ENCODE results near the gene SPEN. TPM values are rescaled to one million over a fixed set of nuclear protein-coding genes. Genes with fewer than 3 reads are reported as not detected.

The SPEN gene
- total and polyA plus RNA-seq, 2 of the 13 experiments (the other 11 are each of a cell fraction or from before 2014, with no cell fraction given) = 4.8 to 14.0 TPM

DNA sequence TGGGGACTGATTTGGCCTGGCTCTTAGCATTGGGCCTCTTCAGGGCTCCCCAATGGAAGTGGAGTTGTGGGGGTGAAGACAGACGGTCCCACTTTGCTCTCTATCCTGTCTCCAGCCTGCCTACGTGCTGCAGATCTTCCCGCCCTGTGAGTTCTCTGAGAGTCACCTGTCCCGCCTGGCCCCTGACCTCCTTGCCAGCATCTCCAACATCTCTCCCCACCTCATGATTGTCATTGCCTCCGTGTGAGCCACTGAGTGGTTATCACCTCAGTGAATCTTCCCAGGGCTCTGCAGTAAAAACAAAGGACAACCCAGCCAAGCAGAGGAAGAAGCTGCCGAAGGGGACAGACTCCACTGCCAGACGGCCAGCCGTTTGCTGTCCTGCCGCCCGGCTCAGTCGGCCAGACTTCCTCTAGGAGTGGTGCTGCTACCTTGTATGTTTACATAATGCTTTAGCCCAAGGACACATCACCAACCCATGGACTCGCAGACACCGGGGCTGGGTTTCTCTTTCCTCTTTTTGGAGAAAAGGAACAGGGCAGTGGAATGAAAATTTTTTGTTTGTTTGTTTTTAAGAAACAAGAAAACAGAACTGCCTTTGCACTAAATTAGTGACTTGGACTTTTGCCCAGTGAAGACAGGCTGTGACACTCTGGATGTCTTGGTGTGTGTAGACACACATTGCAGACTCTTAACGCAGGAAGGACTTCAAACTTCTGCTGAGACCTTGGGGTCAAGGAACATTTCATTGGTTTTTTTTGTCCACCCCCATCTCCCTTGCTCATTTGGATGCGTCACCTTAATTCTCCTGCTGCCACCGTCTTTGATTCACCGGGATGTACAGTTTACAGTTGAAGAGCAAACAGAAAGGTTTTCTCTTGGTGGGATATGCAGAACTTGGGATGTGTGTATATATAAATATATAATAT is 91.9 kb downstream of the SPEN start (continued):
- no peak for TF ChIP-seq ZHX2 (IDR thresholded peaks at IDR 0.05; ENCODE audit: low read depth)
- no peak for TF ChIP-seq ZHX2 (CRISPR knock-in tag; IDR thresholded peaks at IDR 0.05; ENCODE audit: borderline replicate concordance)
- peak; percentile 89 for TF ChIP-seq SKIL (CRISPR knock-in tag; IDR thresholded peaks at IDR 0.05; ENCODE audit: borderline replicate concordance)
- TF ChIP-seq, protein P1, sequence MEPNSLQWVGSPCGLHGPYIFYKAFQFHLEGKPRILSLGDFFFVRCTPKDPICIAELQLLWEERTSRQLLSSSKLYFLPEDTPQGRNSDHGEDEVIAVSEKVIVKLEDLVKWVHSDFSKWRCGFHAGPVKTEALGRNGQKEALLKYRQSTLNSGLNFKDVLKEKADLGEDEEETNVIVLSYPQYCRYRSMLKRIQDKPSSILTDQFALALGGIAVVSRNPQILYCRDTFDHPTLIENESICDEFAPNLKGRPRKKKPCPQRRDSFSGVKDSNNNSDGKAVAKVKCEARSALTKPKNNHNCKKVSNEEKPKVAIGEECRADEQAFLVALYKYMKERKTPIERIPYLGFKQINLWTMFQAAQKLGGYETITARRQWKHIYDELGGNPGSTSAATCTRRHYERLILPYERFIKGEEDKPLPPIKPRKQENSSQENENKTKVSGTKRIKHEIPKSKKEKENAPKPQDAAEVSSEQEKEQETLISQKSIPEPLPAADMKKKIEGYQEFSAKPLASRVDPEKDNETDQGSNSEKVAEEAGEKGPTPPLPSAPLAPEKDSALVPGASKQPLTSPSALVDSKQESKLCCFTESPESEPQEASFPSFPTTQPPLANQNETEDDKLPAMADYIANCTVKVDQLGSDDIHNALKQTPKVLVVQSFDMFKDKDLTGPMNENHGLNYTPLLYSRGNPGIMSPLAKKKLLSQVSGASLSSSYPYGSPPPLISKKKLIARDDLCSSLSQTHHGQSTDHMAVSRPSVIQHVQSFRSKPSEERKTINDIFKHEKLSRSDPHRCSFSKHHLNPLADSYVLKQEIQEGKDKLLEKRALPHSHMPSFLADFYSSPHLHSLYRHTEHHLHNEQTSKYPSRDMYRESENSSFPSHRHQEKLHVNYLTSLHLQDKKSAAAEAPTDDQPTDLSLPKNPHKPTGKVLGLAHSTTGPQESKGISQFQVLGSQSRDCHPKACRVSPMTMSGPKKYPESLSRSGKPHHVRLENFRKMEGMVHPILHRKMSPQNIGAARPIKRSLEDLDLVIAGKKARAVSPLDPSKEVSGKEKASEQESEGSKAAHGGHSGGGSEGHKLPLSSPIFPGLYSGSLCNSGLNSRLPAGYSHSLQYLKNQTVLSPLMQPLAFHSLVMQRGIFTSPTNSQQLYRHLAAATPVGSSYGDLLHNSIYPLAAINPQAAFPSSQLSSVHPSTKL (CRISPR knock-in tag; IDR thresholded peaks at IDR 0.05) = peak; percentile 59; the same call in 1 of the 2 replicates
- 0 out of 2 replicates have a peak, but pooled peaks have one; percentile 41 for TF ChIP-seq ZNF124 (CRISPR knock-in tag; IDR thresholded peaks at IDR 0.05)
- no peak for TF ChIP-seq ZNF20 (CRISPR knock-in tag; IDR thresholded peaks at IDR 0.05)
- no peak for TF ChIP-seq NCOA2 (CRISPR knock-in tag; IDR thresholded peaks at IDR 0.05)
- TF ChIP-seq NFE2L2 (IDR thresholded peaks at IDR 0.05; ENCODE audit: low read length) = no peak
- TF ChIP-seq, protein P2, sequence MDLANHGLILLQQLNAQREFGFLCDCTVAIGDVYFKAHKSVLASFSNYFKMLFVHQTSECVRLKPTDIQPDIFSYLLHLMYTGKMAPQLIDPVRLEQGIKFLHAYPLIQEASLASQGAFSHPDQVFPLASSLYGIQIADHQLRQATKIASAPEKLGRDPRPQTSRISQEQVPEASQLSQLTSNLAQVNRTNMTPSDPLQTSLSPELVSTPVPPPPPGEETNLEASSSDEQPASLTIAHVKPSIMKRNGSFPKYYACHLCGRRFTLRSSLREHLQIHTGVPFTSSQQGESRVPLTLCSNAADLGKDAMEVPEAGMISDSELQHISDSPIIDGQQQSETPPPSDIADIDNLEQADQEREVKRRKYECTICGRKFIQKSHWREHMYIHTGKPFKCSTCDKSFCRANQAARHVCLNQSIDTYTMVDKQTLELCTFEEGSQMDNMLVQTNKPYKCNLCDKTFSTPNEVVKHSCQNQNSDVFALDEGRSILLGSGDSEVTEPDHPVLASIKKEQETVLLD (CRISPR knock-in tag; IDR thresholded peaks at IDR 0.05; ENCODE audit: low read depth) = no peak
- TF ChIP-seq GATAD2A (CRISPR knock-in tag; IDR thresholded peaks at IDR 0.05) = 0 out of 2 replicates have a peak, but pooled peaks have one; percentile 36
- no peak for TF ChIP-seq PTBP1 (IDR thresholded peaks at IDR 0.05; ENCODE audit: low read depth, low read length, poor library complexity, severe bottlenecking)
- no peak for TF ChIP-seq THAP11 (CRISPR knock-in tag; IDR thresholded peaks at IDR 0.05)
- TF ChIP-seq ZNF704 (CRISPR knock-in tag; IDR thresholded peaks at IDR 0.05; ENCODE audit: borderline replicate concordance) = no peak
